KOPT-K1 (cell line): ENCODE measurements around the gene PPDPF.
"Not testable (repeated sequence)": the region's sequence is repeated elsewhere in the genome, so short reads cannot be mapped to it uniquely, and the experiment has no call there.

Experiments
- H3K27ac ChIP-seq: fragments of 200-600 bp; sonication (generic); 2 replicates; pipeline ENCODE4 v1.5.1; 2016; ENCODE audit warnings: antibody characterized with exemption, mild to moderate bottlenecking, low read depth, low read length; ENCODE audit not compliant: poor library complexity, severe bottlenecking
- H3K36me3 ChIP-seq: fragments of 200-600 bp; sonication (generic); 2 replicates; pipeline ENCODE4 v1.5.1; 2017; ENCODE audit warnings: antibody characterized with exemption, mild to moderate bottlenecking, low read length, moderate library complexity; ENCODE audit not compliant: insufficient read depth
- H3K9me3 ChIP-seq: fragments of 200-600 bp; sonication (generic); 2 replicates; pipeline ENCODE4 v1.5.1; 2017; ENCODE audit warnings: antibody characterized with exemption, low read length, mild to moderate bottlenecking; ENCODE audit not compliant: insufficient read depth, poor library complexity, severe bottlenecking

The PPDPF gene

DNA sequence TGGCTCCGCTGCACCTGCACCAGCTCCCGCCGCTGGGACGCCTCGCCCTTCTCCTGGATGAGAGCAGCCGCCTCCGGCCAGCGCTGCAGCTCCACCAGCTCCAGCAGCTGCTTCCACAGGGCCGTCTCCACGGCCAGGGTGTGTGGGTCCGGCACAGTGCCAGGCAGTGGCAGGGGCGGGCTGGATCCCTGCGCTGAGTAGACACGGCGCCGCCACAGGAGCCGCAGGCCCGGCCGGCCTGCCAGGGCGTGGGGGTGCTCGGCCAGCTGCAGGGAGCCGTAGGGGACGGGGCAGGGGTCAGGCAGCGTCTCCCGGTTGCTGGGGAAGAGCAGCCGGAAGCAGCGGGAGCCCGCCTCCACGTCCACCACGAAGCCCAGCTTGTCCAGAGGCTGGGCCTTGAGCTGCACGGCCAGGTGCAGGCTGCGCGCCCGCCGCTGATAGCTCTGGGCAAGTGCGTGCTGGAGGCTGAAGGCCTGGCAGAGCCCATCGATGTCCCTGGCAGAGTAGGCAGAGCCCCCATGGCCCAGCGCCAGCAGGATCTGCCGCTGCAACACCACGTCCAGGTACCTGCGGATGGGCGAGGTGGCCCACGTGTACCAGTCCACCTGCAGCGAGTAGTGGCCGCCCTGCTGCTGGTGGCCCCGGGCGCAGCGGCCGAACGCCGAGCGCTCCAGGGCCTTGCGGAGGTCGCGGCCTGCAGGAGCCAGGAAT is 42.8 kb downstream of the PPDPF start:
- Histone ChIP-seq H3K36me3 (no peaks in the 10 kb centered on the region), H3K27ac (no peak overlapping the region), H3K9me3 (no peaks in the 10 kb centered on the region)

DNA sequence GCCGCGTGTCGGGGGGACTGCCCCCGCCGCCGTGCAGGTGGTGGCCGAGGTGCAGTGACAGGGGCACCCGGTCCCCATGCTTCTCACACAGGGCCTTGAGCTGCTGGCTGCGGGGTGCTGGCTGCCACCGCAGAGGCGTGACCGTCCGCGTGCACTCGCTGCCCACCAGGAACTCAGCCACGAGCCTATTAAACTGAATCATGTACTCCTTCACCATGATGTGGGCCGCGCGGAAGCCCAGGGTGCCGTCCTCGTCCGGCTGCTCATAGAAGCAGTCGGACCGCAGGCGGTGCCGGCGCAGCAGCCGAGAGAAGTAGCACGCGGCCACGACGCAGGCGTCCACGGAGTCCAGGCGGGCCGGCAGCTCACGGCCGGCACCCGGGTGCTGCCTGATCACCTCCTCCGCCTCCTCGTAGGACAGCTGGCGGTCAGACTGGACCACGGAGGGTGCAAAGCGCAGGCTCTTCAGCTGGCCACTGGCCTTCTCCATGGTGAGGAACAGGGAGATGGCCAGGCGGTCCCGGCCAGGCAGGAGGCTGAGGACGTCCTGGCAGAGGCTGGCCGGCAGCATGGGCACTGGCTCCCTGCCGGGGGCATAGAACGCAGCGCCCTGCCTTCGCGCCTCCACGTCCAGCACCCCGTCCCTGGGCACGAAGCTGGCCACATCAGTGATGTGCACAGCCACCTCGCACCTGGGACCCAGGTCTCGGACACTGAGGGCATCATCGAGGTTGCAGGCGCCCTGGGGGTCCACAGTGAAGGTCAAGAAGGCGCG is 43.7 kb downstream of the PPDPF start:
- no peaks in the 10 kb centered on the region for H3K36me3 ChIP-seq
- H3K9me3 ChIP-seq: no peaks in the 10 kb centered on the region
- no peak overlapping the region for H3K27ac ChIP-seq

DNA sequence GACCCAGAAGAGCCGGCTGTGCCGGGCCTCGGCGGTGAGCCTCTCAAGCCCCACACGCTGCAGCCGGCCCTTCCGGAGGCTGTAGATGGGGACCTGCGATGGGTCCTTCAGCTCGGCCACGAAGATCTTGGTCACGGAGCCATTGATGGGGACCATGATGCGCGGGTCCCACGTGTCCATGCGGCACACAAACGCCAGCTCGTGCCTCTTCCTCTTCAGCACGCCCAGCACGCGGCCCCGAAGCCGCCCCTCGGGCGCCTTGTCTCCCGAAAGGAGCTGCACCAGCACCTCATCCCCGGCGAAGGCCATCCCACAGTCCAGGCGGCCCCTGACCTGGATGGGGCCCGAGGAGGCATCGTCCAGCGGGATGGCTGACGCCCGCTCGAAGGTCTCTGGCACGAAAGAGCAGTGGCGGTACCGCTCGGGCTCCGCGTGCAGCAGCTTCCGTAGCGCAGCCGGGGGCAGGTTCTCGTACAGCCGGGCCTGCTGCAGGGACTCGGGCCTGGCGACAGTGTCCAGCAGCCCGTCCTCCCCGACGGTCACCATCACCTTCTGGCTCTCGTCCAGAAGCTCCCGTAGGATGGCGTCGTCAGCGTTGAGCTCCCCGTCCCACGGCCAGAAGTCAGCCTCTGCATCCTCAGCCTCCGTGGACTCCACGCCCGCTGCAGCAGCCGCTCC is 44.6 kb downstream of the PPDPF start:
- Histone ChIP-seq H3K27ac (no peak overlapping the region), H3K36me3 (no peaks in the 10 kb centered on the region), H3K9me3 (no peaks in the 10 kb centered on the region)

DNA sequence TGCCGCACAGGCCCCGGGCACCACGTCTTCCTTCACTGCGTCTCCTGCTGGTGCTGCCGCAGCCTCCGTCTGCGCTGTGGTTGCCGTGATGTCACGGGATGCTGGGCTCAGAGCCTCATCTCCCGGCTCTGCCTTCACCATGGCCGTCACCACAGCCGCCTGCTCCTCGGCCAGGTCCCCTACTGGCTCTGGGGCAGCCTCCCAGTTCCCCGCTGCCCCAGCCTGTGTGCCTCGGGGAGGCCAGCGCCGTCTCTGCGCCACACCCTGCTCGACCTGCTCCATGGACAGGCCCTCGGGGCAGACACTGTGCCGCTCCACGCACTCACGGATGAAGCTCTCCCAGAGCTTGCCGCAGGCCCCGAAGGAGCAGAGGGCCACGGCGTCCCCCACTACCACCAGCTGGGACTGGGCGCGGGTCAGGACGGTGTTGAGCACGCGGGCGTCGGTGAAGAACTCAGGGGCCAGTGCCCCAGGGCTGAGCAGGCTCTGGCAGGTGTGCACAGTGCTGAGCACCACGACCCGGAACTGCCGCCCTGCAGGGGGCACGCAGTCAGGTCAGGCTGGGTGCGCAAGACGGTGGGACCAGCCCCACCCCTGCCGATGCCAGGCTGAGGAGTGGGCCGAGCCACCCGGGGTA is 45.3 kb downstream of the PPDPF start:
- no peak overlapping the region for H3K27ac ChIP-seq
- no peaks in the 10 kb centered on the region for H3K36me3 ChIP-seq
- no peaks in the 10 kb centered on the region for H3K9me3 ChIP-seq

DNA sequence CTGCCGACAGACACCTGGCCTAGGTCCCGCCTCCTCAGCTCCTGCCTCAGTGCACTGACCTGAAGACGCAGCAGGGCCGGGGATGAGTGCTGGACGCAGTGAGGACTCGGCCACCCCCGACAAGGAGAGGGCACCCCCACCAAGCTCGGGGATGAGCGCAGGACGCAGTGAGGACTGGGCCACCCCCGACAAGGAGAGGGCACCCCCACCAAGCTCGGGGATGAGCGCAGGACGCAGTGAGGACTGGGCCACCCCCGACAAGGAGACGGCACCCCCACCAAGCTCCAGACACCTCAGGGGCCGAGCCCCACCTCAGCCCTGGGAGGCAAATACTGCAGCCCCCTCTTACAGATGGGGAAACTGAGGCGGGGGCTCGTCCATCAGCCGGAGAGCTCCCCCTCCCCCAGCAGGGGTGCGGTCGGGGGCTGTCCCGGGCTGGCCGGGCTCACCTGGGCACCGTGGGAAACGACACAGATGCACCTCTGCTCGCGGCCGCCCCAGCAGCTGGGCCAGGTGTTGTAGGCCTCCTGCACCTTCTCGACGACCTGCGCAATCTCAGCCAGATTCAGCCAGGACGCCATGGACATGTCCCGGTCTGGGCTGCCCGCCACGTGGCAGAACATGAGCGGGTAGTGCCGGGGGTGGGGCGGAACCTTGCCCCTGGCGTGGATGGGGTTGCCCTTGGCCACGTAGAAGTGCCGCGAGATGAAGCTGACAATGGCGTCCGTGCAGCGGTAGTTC is 46.0 kb downstream of the PPDPF start:
- Histone ChIP-seq H3K9me3 (no peaks in the 10 kb centered on the region), H3K36me3 (no peaks in the 10 kb centered on the region), H3K27ac (no peak overlapping the region)

DNA sequence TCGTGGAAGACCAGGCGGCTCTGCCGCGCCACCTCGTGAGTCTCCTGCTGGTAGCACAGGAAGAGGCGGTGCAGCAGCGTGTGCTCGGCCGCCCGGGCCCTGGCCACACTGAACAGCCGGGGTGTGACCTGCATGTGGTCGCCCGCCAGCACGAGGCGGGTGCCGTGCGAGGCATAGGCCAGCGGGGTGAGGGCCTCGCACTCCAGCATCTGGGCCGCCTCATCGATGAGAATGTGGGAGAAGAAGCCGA is 46.5 kb downstream of the PPDPF start:
- no peaks in the 10 kb centered on the region for H3K36me3 ChIP-seq

DNA sequence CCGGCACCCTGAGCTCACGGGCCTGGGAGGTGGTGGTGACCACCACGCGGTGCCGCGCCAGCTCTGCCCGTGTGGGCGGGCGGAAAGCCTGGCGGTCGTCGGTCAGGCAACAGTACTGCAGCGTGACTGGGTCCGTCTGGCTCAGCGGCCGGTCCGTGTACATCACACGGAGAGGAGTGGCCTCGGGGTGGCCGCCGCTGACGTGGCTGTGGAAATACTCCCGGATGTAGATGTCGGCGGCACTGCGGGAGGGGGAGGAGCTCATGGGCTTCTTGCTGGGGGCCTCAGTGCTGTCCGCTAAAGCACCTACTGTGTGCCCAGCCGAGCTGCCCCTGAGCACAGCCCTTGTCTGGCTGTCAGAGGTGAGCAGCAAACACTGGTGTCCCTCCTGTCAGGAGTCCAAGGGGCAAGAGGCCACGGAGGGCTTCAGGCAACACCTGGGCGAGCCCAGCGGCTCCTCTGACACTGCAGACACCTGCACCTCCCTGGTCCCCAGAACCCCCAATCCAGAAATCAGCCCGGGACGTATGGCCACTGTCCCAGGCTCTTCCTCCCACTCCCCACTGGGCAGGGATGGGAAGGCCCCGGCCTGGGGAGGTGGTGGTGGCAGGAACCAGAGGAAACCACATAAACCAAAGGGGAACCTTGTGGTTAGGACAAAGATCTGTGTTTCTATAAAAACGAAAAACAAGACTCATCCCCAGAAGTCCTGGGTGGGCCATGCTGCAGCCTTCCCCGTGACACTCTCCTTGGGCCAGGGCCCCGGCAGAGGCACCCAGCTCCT is 47.0 kb downstream of the PPDPF start:
- no peaks in the 10 kb centered on the region for H3K9me3 ChIP-seq
- H3K27ac ChIP-seq: no peak overlapping the region
- H3K36me3 ChIP-seq: no peaks in the 10 kb centered on the region

More for the DNA sequence above, 46.5 kb downstream of the PPDPF start:
- H3K9me3 ChIP-seq: no peaks in the 10 kb centered on the region
- H3K27ac ChIP-seq: no peak overlapping the region

DNA sequence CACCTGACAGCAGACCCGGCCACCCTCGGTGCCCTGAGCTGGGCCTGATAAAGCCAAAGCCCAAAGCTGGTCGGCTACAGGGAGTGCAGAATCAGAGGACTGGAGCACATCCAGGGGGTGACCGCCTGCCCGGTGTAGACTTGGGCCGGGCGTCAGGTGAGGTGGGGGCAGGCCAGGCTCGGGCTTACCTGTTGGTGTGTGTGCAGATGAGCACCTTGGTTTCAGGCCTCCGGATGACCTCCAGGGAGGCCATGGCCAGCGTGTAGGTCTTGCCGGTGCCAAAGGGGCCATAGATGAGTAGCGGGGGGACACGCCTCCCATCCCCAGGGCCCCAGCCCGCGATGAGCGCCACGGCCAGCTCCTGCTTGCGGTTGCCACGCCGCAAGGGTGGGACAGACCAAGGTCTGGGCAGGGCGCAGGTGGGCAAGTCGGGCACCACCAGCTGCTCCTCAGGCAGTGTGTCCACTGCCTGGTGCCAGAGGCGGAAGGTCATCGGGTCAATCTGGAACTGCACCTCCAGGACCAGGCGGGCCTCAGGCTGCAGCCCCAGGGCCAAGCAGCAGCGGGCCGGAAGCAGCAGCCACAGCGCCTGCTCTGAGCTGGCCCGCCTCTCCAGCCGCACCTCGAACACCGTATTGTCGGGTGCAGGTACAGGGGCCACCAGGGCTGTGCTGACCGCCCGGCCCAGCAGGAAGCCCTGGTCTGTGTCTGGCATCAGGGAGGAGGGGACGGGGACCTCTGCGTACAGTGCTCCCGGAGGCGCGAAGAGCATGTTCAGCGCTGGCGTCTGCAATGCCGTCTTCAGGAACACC is 47.8 kb downstream of the PPDPF start:
- Histone ChIP-seq H3K27ac (no peak overlapping the region), H3K9me3 (no peaks in the 10 kb centered on the region), H3K36me3 (no peaks in the 10 kb centered on the region)

DNA sequence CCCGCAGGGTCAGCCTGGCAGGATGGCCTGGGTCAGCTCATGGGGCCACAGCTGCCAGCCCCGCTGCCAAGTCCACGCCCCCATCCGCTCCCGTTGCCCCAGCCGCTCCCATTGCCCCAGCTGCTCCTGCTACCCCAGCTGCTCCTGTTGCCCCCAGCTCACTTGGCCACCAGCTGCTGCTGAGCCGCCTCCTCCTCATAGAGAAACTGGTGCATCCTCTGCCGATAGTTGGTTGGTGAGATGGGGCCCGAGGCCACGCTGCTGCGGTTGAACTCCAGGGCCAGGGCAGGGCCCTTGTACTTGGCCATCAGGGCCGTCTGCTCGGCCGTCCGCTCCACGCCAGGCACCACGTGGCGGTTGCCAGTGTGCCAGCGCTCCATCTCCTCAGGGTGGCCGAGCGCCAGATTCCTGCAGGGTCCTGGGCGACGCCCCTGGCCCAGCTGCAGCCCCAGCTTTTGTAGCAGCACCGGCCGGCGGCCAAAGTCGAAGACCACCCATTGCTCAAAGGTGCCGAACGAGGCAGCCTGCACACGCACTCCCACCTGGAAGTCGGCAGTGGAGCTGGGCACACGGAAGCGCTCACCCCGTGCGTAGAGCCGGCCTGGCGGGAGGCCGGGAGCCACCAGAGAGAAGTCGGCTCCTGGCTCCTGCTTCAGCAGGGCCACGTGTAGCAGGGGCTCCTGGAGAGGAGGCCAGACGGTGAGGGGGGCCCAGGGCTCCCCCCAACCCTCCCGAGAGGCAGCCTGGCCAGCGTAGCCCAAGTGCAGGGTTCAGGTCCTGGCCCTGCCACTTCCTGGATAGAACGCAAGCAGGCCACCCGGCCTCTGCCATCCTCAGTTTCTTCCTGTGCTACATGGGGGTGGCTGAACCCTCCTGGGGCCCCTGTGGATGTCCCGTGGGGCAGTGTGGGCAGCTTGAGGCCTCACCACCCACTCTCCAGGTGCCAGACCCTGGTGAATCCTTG is 48.7 kb downstream of the PPDPF start:
- H3K9me3 ChIP-seq: no peaks in the 10 kb centered on the region
- no peaks in the 10 kb centered on the region for H3K36me3 ChIP-seq
- no peak overlapping the region for H3K27ac ChIP-seq

DNA sequence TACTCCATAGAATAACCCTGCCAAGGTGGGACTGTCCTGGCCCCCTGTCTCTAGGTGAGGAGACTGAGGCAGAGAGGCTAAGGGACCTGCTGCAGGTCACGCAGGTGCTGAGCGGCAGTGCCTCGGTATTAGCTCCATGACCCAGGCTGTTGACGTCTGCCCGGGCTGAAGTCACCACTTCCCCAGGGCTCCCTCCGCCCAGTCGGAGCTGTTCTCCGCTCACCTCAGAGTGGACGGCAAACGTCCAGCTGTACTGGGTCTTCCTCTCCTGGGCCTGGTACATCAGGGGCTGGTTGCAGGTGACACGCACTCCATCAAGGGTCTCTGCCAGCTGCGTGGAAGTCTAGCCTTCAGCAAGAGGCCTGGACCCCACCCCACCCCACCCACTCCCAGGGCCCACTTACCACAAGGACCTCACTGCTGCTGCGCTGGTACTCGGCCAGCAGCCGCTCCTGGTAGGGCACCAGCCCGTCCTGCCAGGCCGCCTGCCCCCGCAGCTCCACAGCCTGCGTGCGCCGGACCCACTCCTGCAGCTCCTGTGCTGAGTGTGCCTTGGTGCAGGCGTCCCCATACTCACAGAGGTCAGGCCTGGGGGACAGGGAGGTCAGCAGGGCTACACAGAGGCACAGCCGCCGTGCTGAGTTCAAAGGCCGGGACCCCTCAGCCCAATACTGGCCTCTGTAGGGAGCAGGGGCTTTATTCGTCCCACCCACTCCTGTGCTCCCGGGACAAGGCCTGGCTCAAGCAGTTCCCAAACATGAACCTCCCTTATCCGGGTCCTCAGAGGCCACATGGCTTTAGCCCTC is 49.9 kb downstream of the PPDPF start:
- no peaks in the 10 kb centered on the region for H3K9me3 ChIP-seq

DNA sequence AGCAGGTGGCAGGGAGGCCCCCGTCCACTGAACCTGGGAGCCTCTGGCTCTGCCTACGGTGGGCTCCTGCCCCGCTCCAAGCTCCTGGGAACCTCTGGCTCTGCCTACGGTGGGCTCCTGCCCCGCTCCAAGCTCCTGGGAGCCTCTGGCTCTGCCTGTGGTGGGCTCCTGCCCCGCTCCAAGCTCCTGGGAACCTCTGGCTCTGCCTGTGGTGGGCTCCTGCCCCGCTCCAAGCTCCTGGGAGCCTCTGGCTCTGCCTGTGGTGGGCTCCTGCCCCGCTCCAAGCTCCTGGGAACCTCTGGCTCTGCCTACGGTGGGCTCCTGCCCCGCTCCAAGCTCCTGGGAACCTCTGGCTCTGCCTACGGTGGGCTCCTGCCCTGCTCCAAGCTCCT is 50.5 kb downstream of the PPDPF start:
- H3K36me3 ChIP-seq, H3K27ac ChIP-seq, H3K9me3 ChIP-seq: not testable (repeated sequence)

More for the DNA sequence above, 49.9 kb downstream of the PPDPF start:
- no peaks in the 10 kb centered on the region for H3K36me3 ChIP-seq
- H3K27ac ChIP-seq: no peak overlapping the region
